Posterior vena cava (tissue), 2 donors: Measurements from ENCODE around the gene CPNE1. TPM values are rescaled to one million over a fixed set of nuclear protein-coding genes. Genes with fewer than 3 reads are reported as not detected.
"Not testable (repeated sequence)": the region's sequence is repeated elsewhere in the genome, so short reads cannot be mapped to it uniquely, and the experiment has no call there.

Source experiments
- DNase-seq: peaks from one replicate; pipeline ENCODE4 v3.0.0-alpha.2; 2020; ENCODE audit warnings: low spot score
- intact Hi-C, 2 donors: fragments of 100-400 bp; cut with DNase I; formaldehyde crosslinking; loops; one replicate each; pipeline versions ENCODE4 v1.14.1 to v1.14.2; 2022 to 2023
- total RNA-seq, 2 donors: library from RNA; stranded (reverse); fragmentation: NEBNext Ultra II Directional; extraction: Animal tissue kit (Norgen Biotek cat#: 25700); gene quantifications; one replicate each; pipeline ENCODE4 v1.2.1, GENCODE V29; 2021
- donor health status: DM: yes; HTN: yes; CAD: no.
- donor health status: DM: yes; HTN: yes; CAD: no.

CPNE1 gene
- total RNA-seq, 2 donors from 2014 or later: 122 to 130 TPM

DNA sequence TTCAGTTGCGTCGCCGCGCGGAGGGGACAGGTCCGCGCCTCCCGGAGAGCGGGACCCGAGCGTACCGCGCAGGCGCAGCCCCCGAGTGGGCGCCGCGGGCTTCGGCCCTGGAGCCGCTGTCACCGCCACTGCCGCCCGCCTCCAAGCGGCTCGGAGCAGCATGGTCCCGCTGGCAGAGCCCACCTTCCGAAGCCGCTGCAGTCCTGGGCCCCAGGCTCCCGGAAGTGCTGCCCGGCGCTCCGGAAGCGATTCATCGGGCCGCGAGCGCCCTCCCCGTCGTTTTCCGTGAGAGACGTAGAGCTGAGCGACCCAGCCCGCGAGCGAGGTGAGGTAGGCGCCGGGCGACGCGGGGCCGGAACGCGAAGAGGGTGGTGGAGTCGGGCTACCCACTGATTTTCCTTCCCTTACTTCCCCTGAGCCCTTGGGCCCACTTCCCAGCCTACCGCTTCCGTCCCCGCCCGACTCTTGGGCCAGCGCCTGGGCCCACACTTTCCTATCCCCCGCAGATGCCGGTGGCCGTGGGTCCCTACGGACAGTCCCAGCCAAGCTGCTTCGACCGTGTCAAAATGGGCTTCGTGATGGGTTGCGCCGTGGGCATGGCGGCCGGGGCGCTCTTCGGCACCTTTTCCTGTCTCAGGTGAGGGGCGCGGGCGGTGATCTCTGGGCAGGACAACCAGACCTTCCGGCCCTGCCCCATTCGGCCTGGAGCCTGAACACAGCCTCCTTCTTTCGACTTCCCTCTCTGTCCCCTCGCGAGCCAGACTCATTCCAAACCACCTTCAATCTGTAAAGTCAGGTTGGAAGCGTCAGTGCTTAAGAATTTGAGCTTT lies 34.6 kb upstream of the CPNE1 start, which contains the start of the genes NFS1 and ROMO1:
Gene NFS1, minus strand, starts transcription at position 226 of the 830 bp plus-strand sequence. Its CDS starts 64 bp downstream, at position 162.
Gene ROMO1, plus strand, starts transcription at position 279 of the 830 bp plus-strand sequence. Its CDS starts 228 bp downstream, at position 507.
- peak; percentile 96 for DNase-seq
- intact Hi-C loops: loop anchor here in 1 of 2 donors (10.0 kb wide), 1 partner anchor 225 kb away; no protein-coding TSS in a partner anchor

GRCh38 chr20:35698298-35699126 lies 33.8 kb upstream of the CPNE1 start:
- intact Hi-C loops: loop anchor here in 1 of 2 donors (10.0 kb wide), 1 partner anchor 224 kb away; no protein-coding TSS in a partner anchor
- DNase-seq: peak; percentile 47

DNA sequence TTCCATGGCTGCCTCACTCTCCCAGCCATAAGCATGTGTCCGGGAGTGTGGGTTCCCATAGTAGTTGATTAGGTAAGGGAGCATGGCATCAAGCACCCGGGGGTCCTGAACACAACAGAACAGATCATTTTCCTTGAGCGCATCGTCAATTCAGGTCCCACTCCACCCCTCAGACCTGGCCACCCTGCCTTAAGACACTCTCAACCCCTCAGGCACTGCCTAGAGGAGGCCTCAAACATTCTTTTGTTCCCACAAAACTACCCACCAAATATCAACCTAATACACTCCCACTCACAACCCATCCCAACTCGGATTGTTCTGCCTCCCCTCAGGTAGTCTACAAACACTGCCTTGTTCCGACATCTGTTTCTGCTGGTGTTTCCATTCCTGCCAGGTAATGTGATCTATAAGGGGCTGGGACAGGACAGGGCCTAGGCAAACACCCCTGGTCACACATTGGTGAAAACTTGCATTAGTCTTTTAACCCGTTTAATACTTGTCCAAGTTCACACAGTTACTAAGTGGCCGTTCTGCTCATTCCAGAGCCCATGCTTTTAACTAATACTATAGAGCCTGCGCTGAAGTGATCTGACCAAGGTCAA lies 33.1 kb upstream of the CPNE1 start:
- intact Hi-C loops: loop anchor here in 1 of 2 donors (10.0 kb wide), 1 partner anchor 223 kb away; no protein-coding TSS in a partner anchor
- peak; percentile 18 for DNase-seq

DNA sequence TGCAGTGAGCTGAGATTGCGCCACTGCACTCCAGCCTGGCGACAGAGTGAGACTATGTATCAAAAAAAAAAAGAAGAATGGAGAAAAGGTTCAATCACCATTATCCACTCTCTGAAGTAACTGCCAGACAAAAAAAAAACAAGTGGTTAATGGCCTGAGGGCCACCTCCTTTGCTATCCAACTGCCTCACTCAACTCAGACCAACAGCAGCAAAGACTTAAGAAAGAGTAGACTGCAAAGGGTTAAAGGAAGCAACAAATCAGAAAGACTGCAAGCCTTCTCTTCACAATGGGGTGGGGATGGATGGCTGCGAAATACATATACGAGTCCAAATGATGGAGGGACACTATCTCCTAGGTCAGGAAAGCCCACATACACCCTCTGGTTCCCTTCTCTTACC lies 31.3 kb upstream of the CPNE1 start:
- DNase-seq: no peak
- intact Hi-C loops: loop anchor here in 1 of 2 donors (10.0 kb wide), 1 partner anchor 221 kb away; no protein-coding TSS in a partner anchor

GRCh38 chr20:35695245-35695749 lies 30.6 kb upstream of the CPNE1 start:
- intact Hi-C loops: loop anchor here in 1 of 2 donors (10.0 kb wide), 1 partner anchor 220 kb away; no protein-coding TSS in a partner anchor
- DNase-seq: no peak

- no peak for DNase-seq
- intact Hi-C loops: loop anchor here in 1 of 2 donors (10.0 kb wide), 1 partner anchor 215 kb away; no protein-coding TSS in a partner anchor
Observed at GRCh38 chr20:35690265-35690664, 25.6 kb upstream of the CPNE1 start.

DNA sequence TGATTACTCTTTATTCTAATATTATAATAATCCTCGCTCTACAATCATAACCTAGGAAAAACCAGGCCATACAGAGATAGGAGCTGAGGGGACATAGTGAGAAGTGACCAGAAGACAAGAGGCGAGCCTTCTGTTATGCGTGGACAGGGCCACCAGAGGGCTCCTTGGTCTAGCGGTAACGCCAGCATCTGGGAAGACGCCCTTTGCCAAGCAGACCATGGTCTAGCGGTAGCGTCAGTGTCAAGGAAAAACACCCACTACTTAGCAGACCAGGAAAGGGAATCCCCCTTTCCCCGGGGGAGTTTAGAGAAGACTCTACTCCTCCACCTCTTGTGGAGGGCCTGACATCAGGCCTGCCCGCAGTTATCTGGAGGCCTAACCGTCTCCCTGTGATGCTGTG lies 22.2 kb upstream of the CPNE1 start:
- intact Hi-C loops: not testable (repeated sequence)
- DNase-seq: peak; percentile 25

DNA sequence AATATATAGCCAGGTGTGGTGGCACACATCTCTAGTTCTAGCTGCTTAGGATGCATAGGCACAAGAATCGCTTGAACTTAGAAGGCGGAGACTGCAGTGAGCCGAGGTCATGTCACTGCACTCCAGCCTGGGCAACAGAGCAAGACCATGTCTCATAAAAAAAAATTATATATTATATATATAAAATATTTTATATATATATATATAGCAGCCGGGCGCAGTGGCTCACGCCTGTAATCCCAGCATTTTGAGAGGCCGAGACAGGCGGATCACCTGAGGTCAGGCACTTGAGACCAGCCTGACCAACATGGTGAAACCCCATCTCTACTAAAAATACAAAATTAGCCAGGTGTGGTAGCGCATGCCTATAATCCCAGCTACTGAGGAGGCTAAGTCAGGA lies 20.7 kb upstream of the CPNE1 start:
- intact Hi-C loops: not testable (repeated sequence)

DNA sequence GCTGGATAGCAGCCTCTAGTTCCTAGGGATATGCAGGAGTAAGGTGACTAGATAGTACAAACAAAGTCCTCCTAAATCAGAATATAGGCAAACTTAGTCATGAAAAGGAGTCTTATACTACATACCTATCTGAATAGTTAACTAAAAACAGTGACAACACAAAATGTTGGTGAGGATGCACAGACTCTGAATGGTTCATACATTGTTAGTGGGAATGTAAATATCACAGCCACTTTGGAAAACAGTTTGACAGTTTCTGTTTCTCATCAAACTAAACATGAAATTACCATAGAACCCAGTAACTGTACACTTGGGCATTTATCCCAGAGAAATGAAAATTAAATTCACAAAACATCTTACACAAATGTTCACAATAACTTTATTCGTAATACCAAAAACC lies 17.3 kb upstream of the CPNE1 start:
- DNase-seq: no peak
- intact Hi-C loops: no loop called here

More for the DNA sequence above, 20.7 kb upstream of the CPNE1 start:
- DNase-seq: peak; percentile 35

DNA sequence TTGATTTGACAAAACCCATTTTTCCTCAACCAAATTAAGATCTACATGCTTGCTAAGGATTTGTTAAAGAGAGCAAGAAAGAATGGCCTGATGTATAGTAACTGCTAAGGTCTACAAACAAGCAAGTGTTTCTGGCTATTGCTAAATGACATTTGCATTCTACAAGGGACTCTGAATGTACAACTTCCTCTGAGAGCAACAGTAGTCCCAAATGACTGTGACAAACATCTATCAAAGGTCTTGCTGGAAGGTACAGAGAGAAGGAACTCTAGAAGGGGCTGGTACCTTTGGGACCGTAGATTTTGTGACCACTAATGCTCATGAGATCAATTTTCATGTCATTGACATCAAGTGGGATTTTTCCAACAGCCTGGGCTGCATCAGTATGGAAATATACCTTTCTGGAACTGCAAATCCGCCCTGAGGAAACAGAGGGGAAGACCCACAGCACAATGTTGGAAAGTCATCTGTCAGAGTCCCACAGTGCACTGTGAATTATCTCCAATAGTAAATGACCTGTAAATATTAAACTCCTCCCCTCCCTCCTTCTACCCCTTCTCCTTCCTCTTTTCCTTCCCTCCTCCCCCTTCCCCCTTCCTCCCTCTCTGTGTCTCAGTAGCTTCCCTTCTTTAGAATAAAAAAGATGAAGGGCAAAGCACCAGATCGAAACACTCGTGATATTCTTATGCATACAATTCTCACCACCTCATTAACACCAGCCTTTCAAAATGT lies 15.9 kb upstream of the CPNE1 start:
- intact Hi-C loops: no loop called here
- no peak for DNase-seq

- intact Hi-C loops: no loop called here
- peak; percentile 17 for DNase-seq
Observed at GRCh38 chr20:35674921-35675320, 10.2 kb upstream of the CPNE1 start.

GRCh38 chr20:35673884-35674283 lies 9.2 kb upstream of the CPNE1 start:
- DNase-seq: no peak
- intact Hi-C loops: no loop called here

DNA sequence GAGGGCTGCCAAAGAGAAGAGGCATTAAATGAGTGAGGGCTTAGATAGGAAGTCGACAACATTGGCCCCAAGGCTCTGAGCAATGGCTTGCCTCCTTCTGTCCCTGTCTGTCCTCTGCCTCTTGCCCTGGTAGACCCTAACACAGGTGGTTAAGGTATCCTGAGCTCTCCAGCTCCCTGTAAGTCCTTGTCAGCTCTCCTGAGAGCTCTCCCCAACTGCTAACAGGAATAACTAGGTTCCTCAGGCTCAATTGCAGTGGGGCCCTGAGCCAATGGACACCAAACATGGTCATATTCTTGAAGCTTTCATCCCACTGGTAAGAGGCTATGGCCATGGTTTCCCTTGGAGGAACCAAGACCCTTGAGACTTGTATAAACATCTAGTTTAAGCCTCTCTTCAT lies 5.0 kb upstream of the CPNE1 start:
- intact Hi-C loops: loop anchor here in 1 of 2 donors (10.0 kb wide), 1 partner anchor 205 kb away; no protein-coding TSS in a partner anchor
- no peak for DNase-seq

DNA sequence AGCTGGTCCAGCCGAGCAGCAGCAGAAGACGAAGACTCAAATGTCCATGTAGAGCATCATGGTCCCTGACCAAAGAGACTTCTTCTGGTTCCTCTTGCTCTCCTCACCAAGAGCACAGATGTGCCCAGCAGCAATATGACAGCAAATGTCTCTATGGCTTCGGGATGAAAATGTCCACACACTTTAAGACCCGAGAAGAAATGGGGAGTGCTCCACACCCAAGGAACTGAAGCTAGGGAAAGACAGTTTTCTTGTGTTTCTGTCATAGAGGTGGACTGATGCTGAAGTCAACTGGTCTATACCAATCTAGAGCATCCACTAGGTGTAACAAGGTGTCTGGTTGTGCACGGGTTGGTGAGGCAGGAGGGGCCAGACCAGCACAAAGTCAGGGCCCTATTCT lies 4.5 kb upstream of the CPNE1 start:
- intact Hi-C loops: loop anchor here in 1 of 2 donors (10.0 kb wide), 1 partner anchor 204 kb away; no protein-coding TSS in a partner anchor
- DNase-seq: no peak

DNA sequence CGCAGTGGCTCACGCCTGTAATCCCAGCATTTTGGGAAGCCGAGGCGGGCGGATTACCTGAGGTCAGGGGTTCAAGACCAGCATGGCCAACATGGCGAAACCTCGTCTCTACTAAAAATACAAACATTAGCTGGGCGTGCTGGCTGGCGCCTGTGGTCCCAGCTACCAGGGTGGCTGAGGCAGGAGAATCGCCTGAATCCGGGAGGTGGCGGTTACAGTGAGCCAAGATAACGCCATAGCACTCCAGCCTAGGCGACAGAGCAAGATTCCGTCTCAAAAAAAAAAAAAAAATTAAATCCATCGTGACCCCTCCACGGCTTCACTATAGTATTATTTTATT lies 1.2 kb upstream of the CPNE1 start:
- no peak for DNase-seq
- intact Hi-C loops: loop anchor here in 1 of 2 donors (10.0 kb wide), 1 partner anchor 201 kb away; no protein-coding TSS in a partner anchor

GRCh38 chr20:35663516-35664465 lies 909 bp downstream of the CPNE1 start:
- DNase-seq: peak; percentile 83
- intact Hi-C loops: loop anchor here in 1 of 2 donors (10.0 kb wide), 1 partner anchor 199 kb away; no protein-coding TSS in a partner anchor

DNA sequence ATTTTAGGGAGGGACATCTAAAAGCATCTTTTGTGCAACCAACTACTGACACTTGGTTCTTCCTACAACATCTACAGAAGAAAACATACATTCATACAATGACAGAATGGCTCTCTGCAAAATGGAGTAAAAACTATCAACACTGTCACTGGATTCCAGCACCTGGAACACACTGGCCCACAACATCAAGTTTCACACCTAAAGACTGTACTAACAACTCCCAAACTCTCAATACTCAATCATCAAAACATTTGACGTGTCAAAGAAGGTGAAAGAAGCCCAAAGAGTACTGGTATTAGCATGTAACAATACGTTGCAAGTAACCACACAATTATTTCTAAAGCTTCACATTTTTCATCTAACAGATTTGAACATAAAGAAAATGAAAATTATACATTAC lies 2.1 kb downstream of the CPNE1 start:
- intact Hi-C loops: loop anchor here in 1 of 2 donors (10.0 kb wide), 1 partner anchor 198 kb away; no protein-coding TSS in a partner anchor
- DNase-seq: no peak
